Breast epithelium (tissue), 3 donors: Measurements from ENCODE around the gene ABHD8.

Source experiments
- CTCF ChIP-seq, 3 donors: fragments of 450-650 bp; IDR thresholded peaks; one replicate each; pipeline ENCODE4 v1.5.1; 2016 to 2017; ENCODE audit warnings: antibody characterized with exemption in 3 of 3, mild to moderate bottlenecking in 3 of 3, moderate library complexity in 3 of 3
- POLR2A ChIP-seq: fragments of 450-650 bp; IDR thresholded peaks from one replicate; pipeline ENCODE4 v1.6.1; 2016; ENCODE audit warnings: antibody characterized with exemption, mild to moderate bottlenecking, moderate library complexity
- POLR2AphosphoS5 ChIP-seq, 3 donors: sonication (generic); formaldehyde crosslinking; IDR thresholded peaks; one replicate each; pipeline ENCODE4 v1.6.1; 2017; ENCODE audit warnings: antibody characterized with exemption in 3 of 3

- no peak for TF ChIP-seq POLR2A
- no peak for TF ChIP-seq CTCF (IDR thresholded peaks at IDR 0.05)
- TF ChIP-seq POLR2AphosphoS5 (IDR thresholded peaks at IDR 0.05): no peak
These were observed 9.0 kb downstream of the ABHD8 start for GRCh38 chr19:17294051-17294891.
